Endothelial cell of umbilical vein (primary cell): ENCODE measurements around the gene AHNAK2. TPM values are rescaled to one million over a fixed set of nuclear protein-coding genes. Genes with fewer than 3 reads are reported as not detected.

Source experiments
- BruUV-seq: library from RNA; stranded (reverse); fragments of 400-500 nt; replicated peaks from 2 replicates; lab custom pipeline; 2021; lab: Mats Ljungman, UMichigan
- CTCF ChIA-PET: fragments of 300-600, 350-600 bp; sonication (Branson Sonifier 250); formaldehyde crosslinking; loops from one replicate; lab custom pipeline; 2021; ENCODE audit warnings: antibody characterized with exemption, inconsistent platforms; lab: Charles Lee
- POLR2A ChIA-PET: fragments of 300-600, 350-600 bp; sonication (Branson Sonifier 250); formaldehyde crosslinking; loops from one replicate; lab custom pipeline; 2021; ENCODE audit warnings: antibody characterized with exemption, inconsistent platforms; lab: Charles Lee
- DNase-seq: peaks from one replicate; pipeline ENCODE4 v3.0.0-alpha.2; 2011; ENCODE audit warnings: low read depth, low spot score
- FAIRE-seq: peaks from 2 replicates; lab custom pipeline; 2011; peaks lifted over from hg19 to GRCh38; lab: Jason Lieb, UNC
- H2AFZ ChIP-seq: 2 replicates; pipeline ENCODE4 v1.6.0; 2012; ENCODE audit warnings: low read depth, low read length, control low read depth, inconsistent platforms
- H3K27ac ChIP-seq: 2 replicates; pipeline ENCODE4 v1.5.1; 2011; ENCODE audit warnings: low read depth, mild to moderate bottlenecking, control low read depth, low read length, moderate library complexity; ENCODE audit not compliant: insufficient read depth
- H3K27me3 ChIP-seq, 2 experiments: 2 replicates each; pipeline versions ENCODE4 v1.6.0 to v1.6.1; 2011; ENCODE audit warnings: low read length in 2 of 2, mixed read lengths in 1 of 2; ENCODE audit not compliant: control insufficient read depth in 2 of 2, insufficient read depth in 2 of 2
- H3K36me3 ChIP-seq, 2 experiments: 2 replicates in 1 of 2; 3 replicates in 1 of 2; pipeline ENCODE4 v1.5.1; 2011; ENCODE audit warnings: low read length in 2 of 2, mild to moderate bottlenecking in 1 of 2, moderate library complexity in 1 of 2; ENCODE audit not compliant: control insufficient read depth in 2 of 2, insufficient read depth in 2 of 2; ENCODE audit errors: extremely low read depth in 1 of 2
- H3K4me1 ChIP-seq: 3 replicates; pipeline ENCODE4 v1.5.1; 2011; ENCODE audit warnings: mild to moderate bottlenecking, low read length; ENCODE audit not compliant: control insufficient read depth, insufficient read depth; ENCODE audit errors: extremely low read depth
- H3K4me2 ChIP-seq: 2 replicates; pipeline ENCODE4 v1.6.1; 2011; ENCODE audit warnings: low read length, control low read depth, mixed read lengths; ENCODE audit not compliant: insufficient read depth
- H3K4me3 ChIP-seq, 3 experiments: fragments of 200-600 bp in 1 of 3; sonication (generic), shearing (Covaris generic) in 1 of 3; replicated peaks in 1 of 3; 2 replicates each; pipeline ENCODE4 v1.5.1; 2011 to 2016; ENCODE audit warnings: control low read depth in 3 of 3, low read length in 3 of 3, mild to moderate bottlenecking in 2 of 3, inconsistent platforms in 1 of 3, low read depth in 1 of 3, moderate library complexity in 1 of 3; ENCODE audit not compliant: insufficient read depth in 1 of 3
- H3K79me2 ChIP-seq: 2 replicates; pipeline ENCODE4 v1.6.0; 2012; ENCODE audit warnings: low read length, inconsistent platforms; ENCODE audit not compliant: control insufficient read depth, insufficient read depth
- H3K9ac ChIP-seq: replicated peaks from 2 replicates; pipeline ENCODE3; 2011; ENCODE audit warnings: low read length, control low read depth; ENCODE audit not compliant: insufficient read depth; ENCODE audit errors: extremely low read depth
- H3K9me1 ChIP-seq: replicated peaks from 3 replicates; pipeline ENCODE4 v1.6.0; 2011; ENCODE audit warnings: mild to moderate bottlenecking, low read length; ENCODE audit not compliant: control insufficient read depth, insufficient read depth; ENCODE audit errors: extremely low read depth
- H3K9me3 ChIP-seq: replicated peaks from 2 replicates; pipeline ENCODE4 v1.5.1; 2012; ENCODE audit warnings: low read length, inconsistent platforms; ENCODE audit not compliant: control insufficient read depth, insufficient read depth
- H4K20me1 ChIP-seq: replicated peaks from 2 replicates; pipeline ENCODE3; 2011; ENCODE audit warnings: mild to moderate bottlenecking, low read length; ENCODE audit not compliant: control insufficient read depth, insufficient read depth; ENCODE audit errors: extremely low read depth
- CTCF ChIP-seq, 2 donors: IDR thresholded peaks; 1 replicate in 1 of 2; 2 replicates in 1 of 2; pipeline ENCODE4 v1.5.1; 2011; ENCODE audit warnings: low read length in 2 of 2, mild to moderate bottlenecking in 2 of 2, moderate library complexity in 2 of 2, control low read depth in 1 of 2, inconsistent platforms in 1 of 2, low read depth in 1 of 2; ENCODE audit not compliant: insufficient read depth in 1 of 2; ENCODE audit errors: extremely low read depth in 1 of 2
- EZH2 ChIP-seq: IDR thresholded peaks from 2 replicates; pipeline ENCODE4 v1.6.1; 2012; ENCODE audit warnings: borderline replicate concordance, low read depth, mild to moderate bottlenecking, moderate library complexity, low read length, inconsistent platforms; ENCODE audit not compliant: severe bottlenecking
- FOS ChIP-seq: IDR thresholded peaks from 2 replicates; pipeline ENCODE4 v1.6.1; 2011; ENCODE audit warnings: mild to moderate bottlenecking, low read length, moderate library complexity, borderline replicate concordance; ENCODE audit not compliant: insufficient read depth
- GATA2 ChIP-seq: IDR thresholded peaks from 2 replicates; pipeline ENCODE4 v1.7.0; 2011; ENCODE audit warnings: low read depth, mild to moderate bottlenecking, moderate library complexity, mixed read lengths, low read length; ENCODE audit not compliant: insufficient read length, insufficient read depth
- JUN ChIP-seq: IDR thresholded peaks from 2 replicates; pipeline ENCODE4 v1.6.1; 2011; ENCODE audit warnings: borderline replicate concordance, low read depth; ENCODE audit not compliant: insufficient read length, insufficient read depth
- MYC ChIP-seq: IDR thresholded peaks from one replicate; pipeline ENCODE4 v1.6.1; 2011; ENCODE audit warnings: mild to moderate bottlenecking, low read depth, low read length
- POLR2A ChIP-seq: IDR thresholded peaks from 2 replicates; pipeline ENCODE4 v1.6.1; 2012; ENCODE audit warnings: low read depth, mild to moderate bottlenecking, control low read depth, low read length
- POLR2AphosphoS5 ChIP-seq: IDR thresholded peaks from 2 replicates; pipeline ENCODE4 v1.6.1; 2012; ENCODE audit warnings: low read depth, mild to moderate bottlenecking, control low read depth, low read length, moderate library complexity; ENCODE audit not compliant: insufficient read depth
- dilution Hi-C: fragments of 300-500 bp; cut with MboI; formaldehyde crosslinking; loops from one replicate; pipeline ENCODE4 v1.15.0; 2019; ENCODE audit warnings: low sequenced_read_pairs; ENCODE audit not compliant: extremely low pct_ligation_motif_present
- intact Hi-C: fragments of 100-400 bp; cut with micrococcal nuclease; formaldehyde crosslinking; loops from one replicate; pipeline ENCODE4 v1.10.0; 2022
- polyA plus RNA-seq, 4 experiments: library from polyadenylated mRNA; depleted of rRNA in 3 of 4; stranded (reverse) in 3 of 4; unstranded in 1 of 4; fragments of >200 nt; gene quantifications; 2 replicates each; pipeline versions ENCODE4 v1.2.1 to v1.2.3, GENCODE V29; 2011 to 2012; ENCODE audit warnings: missing spikeins in 1 of 4
- total RNA-seq: library from RNA; stranded (reverse); gene quantifications from 2 replicates; pipeline ENCODE4 v1.2.3, GENCODE V29; 2021
- TF ChIP-seq, protein P1 (sequence below): IDR thresholded peaks from 2 replicates; pipeline ENCODE4 v1.6.1; 2011; ENCODE audit not compliant: insufficient read depth, insufficient read length

The AHNAK2 gene
- total and polyA plus RNA-seq, 2 donors (not counting 3 experiments of a cell fraction or from before 2014, with no cell fraction given), result 17.7 to 68.7 TPM

GRCh38 chr14:105005329-105005928 lies 27.3 kb upstream of the AHNAK2 start:
- no peak for DNase-seq
- H3K79me2 ChIP-seq, result peaks cover 14% of the 10 kb centered on the region
- no TSS peak for BruUV-seq
- H3K27ac ChIP-seq, result no peak overlapping the region
- H4K20me1 ChIP-seq, result no peaks in the 10 kb centered on the region
- H3K9me1 ChIP-seq, result no peaks in the 10 kb centered on the region
- dilution Hi-C loops, result no loop called here
- TF ChIP-seq GATA2 (no peak), CTCF (IDR thresholded peaks at IDR 0.05; ENCODE audit: extremely low read depth in 1 of 2, insufficient read depth in 1 of 2, low read depth in 1 of 2, low read length in 2 of 2) (no peak), EZH2 (no peak), JUN (no peak), POLR2AphosphoS5 (no peak), MYC (no peak), FOS (no peak), POLR2A (no peak)
- TF ChIP-seq, protein P1, sequence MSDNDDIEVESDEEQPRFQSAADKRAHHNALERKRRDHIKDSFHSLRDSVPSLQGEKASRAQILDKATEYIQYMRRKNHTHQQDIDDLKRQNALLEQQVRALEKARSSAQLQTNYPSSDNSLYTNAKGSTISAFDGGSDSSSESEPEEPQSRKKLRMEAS, result no peak
- no peak overlapping the region for H3K9ac ChIP-seq
- no peak overlapping the region for H2AFZ ChIP-seq
- ChIA-PET CTCF (interaction anchor here (1.1 to 1.8 kb wide), 4 partner anchors 11 to 40 kb away, joined by 3 to 9 read pairs (median 4); no protein-coding TSS in a partner anchor), POLR2A (no interaction called here)
- intact Hi-C loops, result no loop called here
- H3K4me2 ChIP-seq, result no peak overlapping the region
- no peaks in the 10 kb centered on the region for H3K4me1 ChIP-seq
- no peaks in the 10 kb centered on the region for H3K27me3 ChIP-seq
- FAIRE-seq, result no peak
- no peaks in the 10 kb centered on the region for H3K9me3 ChIP-seq
- H3K4me3 ChIP-seq, result no peak overlapping the region
- peaks cover 3 to 9% of the 10 kb centered on the region in 2 experiments for H3K36me3 ChIP-seq
